ENCODE measurements around the gene KHSRP. TPM values are rescaled to one million over a fixed set of nuclear protein-coding genes. Genes with fewer than 3 reads are reported as not detected.

Gene KHSRP
- total RNA-seq, 1 donor from 2014 or later = 136 TPM

- Histone ChIP-seq H3K27ac (no peak within 1 kb of the TSS), H3K79me2 (ENCODE audit: low read depth) (no peaks in the 10 kb centered on the region), H2AFZ (replicated peaks) (peak within 1 kb of the TSS; percentile 69), H3K9ac (no peak within 1 kb of the TSS), H3K36me3 (no peaks in the 10 kb centered on the region), H3K9me3 (ENCODE audit: low read depth) (no peaks in the 10 kb centered on the region), H3K4me2 (peak within 1 kb of the TSS; percentile 86), H3K4me1 (peaks cover 5% of the 10 kb centered on the region), H3K27me3 (peaks cover 44% of the 10 kb centered on the region), H3K4me3 (peak within 1 kb of the TSS; percentile 56), H3F3A (ENCODE audit: low read depth) (peaks cover 13% of the 10 kb centered on the region), H4K20me1 (ENCODE audit: low read depth) (no peaks in the 10 kb centered on the region)
- H3K27ac Mint-ChIP-seq = no peak within 1 kb of the TSS
- H3K36me3 Mint-ChIP-seq = no peaks in the 10 kb centered on the region
- peaks cover 50% of the 10 kb centered on the region for H3K27me3 Mint-ChIP-seq (ENCODE audit: insufficient read depth, low read depth)
- peaks cover 9% of the 10 kb centered on the region for H3K4me1 Mint-ChIP-seq
- peak; percentile 53 for DNase-seq (ENCODE audit: low spot score)
- peaks cover 4% of the 10 kb centered on the region for H3K9me3 Mint-ChIP-seq
- peak within 1 kb of the TSS; percentile 6 for H3K4me3 Mint-ChIP-seq
- TF ChIP-seq EZH2 (IDR thresholded peaks at IDR 0.05) (peak; percentile 80), EZH2phosphoT487 (IDR thresholded peaks at IDR 0.05) (peak; percentile 59), CTCF (IDR thresholded peaks at IDR 0.05) (no peak)
Observed at GRCh38 chr19:6464070-6464873, 39.7 kb upstream of the KHSRP start, which contains the start of gene CRB3. Gene CRB3 (plus strand): TSS chr19:6464271. CDS start chr19:6464702, 431 bp downstream.

GRCh38 chr19:6460099-6460884, 35.7 kb upstream of the KHSRP start:
- H3K27me3 Mint-ChIP-seq (ENCODE audit: insufficient read depth, low read depth) = peaks cover 35% of the 10 kb centered on the region
- Histone ChIP-seq H3K27me3 (peaks cover 48% of the 10 kb centered on the region), H3K4me1 (peaks cover 5% of the 10 kb centered on the region), H4K20me1 (ENCODE audit: low read depth) (no peaks in the 10 kb centered on the region), H3K27ac (no peak overlapping the region), H3K36me3 (no peaks in the 10 kb centered on the region), H3K9me3 (ENCODE audit: low read depth) (no peaks in the 10 kb centered on the region), H3K4me2 (peak overlapping the region; percentile 95), H3K4me3 (peak overlapping the region; percentile 76), H2AFZ (replicated peaks) (peak overlapping the region; percentile 64), H3K79me2 (ENCODE audit: low read depth) (no peaks in the 10 kb centered on the region), H3F3A (ENCODE audit: low read depth) (peaks cover 13% of the 10 kb centered on the region), H3K9ac (no peak overlapping the region)
- DNase-seq (ENCODE audit: low spot score) = peak; percentile 100
- peaks cover 10% of the 10 kb centered on the region for H3K36me3 Mint-ChIP-seq
- peaks cover 20% of the 10 kb centered on the region for H3K4me1 Mint-ChIP-seq
- TF ChIP-seq CTCF (IDR thresholded peaks at IDR 0.05) (peak; percentile 67), EZH2phosphoT487 (IDR thresholded peaks at IDR 0.05) (no peak)
- H3K27ac Mint-ChIP-seq = peak overlapping the region; percentile 87
- H3K4me3 Mint-ChIP-seq = peak overlapping the region; percentile 94
- peaks cover 6% of the 10 kb centered on the region for H3K9me3 Mint-ChIP-seq

GRCh38 chr19:6459262-6460098, 34.9 kb upstream of the KHSRP start, which contains the start of gene SLC25A23:
Gene SLC25A23 (minus strand): TSS chr19:6459792. CDS start chr19:6459628, 164 bp downstream.
- peak within 1 kb of the TSS; percentile 64 for H2AFZ ChIP-seq (replicated peaks)
- no peak within 1 kb of the TSS for H3K9ac ChIP-seq
- peaks cover 18% of the 10 kb centered on the region for H3K36me3 Mint-ChIP-seq
- H3K79me2 ChIP-seq (ENCODE audit: low read depth) = no peaks in the 10 kb centered on the region
- no peak within 1 kb of the TSS for H3K27ac ChIP-seq
- peak within 1 kb of the TSS; percentile 96 for H3K4me3 Mint-ChIP-seq
- no peaks in the 10 kb centered on the region for H3K9me3 ChIP-seq (ENCODE audit: low read depth)
- peak within 1 kb of the TSS; percentile 95 for H3K4me2 ChIP-seq
- TF ChIP-seq EZH2phosphoT487 (IDR thresholded peaks at IDR 0.05) (no peak), EZH2 (IDR thresholded peaks at IDR 0.05) (no peak), CTCF (IDR thresholded peaks at IDR 0.05) (no peak)
- H3K27me3 Mint-ChIP-seq (ENCODE audit: insufficient read depth, low read depth) = peaks cover 29% of the 10 kb centered on the region
- H3K4me1 ChIP-seq = peaks cover 1% of the 10 kb centered on the region
- DNase-seq (ENCODE audit: low spot score) = peak; percentile 89
- H3K27ac Mint-ChIP-seq = peak within 1 kb of the TSS; percentile 96
- peaks cover 12% of the 10 kb centered on the region for H3K9me3 Mint-ChIP-seq
- H3K36me3 ChIP-seq = no peaks in the 10 kb centered on the region
- peaks cover 13% of the 10 kb centered on the region for H3F3A ChIP-seq (ENCODE audit: low read depth)
- peaks cover 40% of the 10 kb centered on the region for H3K27me3 ChIP-seq
- no peaks in the 10 kb centered on the region for H4K20me1 ChIP-seq (ENCODE audit: low read depth)
- H3K4me1 Mint-ChIP-seq = peaks cover 16% of the 10 kb centered on the region
- peak within 1 kb of the TSS; percentile 76 for H3K4me3 ChIP-seq
